Tibial nerve (tissue), 4 donors: Measurements from ENCODE around the gene ZSCAN2. TPM values are rescaled to one million over a fixed set of nuclear protein-coding genes. Genes with fewer than 3 reads are reported as not detected.

ENCODE experiments used
- DNase-seq, 2 donors: peaks; one replicate each; pipeline ENCODE4 v3.0.0-alpha.2; 2019; ENCODE audit warnings: low spot score in 2 of 2
- H3K27ac ChIP-seq, 4 donors: fragments of 200-600 bp; sonication (generic) in 3 of 4; one replicate each; pipeline ENCODE4 v1.5.1; 2017 to 2019; ENCODE audit warnings: mild to moderate bottlenecking in 1 of 4
- H3K27me3 ChIP-seq, 2 donors: fragments of 200-600 bp; sonication (generic) in 1 of 2; one replicate each; pipeline versions ENCODE4 v1.5.1 to v1.6.0; 2017 to 2019
- H3K36me3 ChIP-seq, 3 donors: fragments of 200-600 bp; sonication (generic); one replicate each; pipeline ENCODE4 v1.5.1; 2018 to 2019
- H3K4me1 ChIP-seq, 4 donors: fragments of 200-600 bp; sonication (generic) in 3 of 4; one replicate each; pipeline ENCODE4 v1.5.1; 2017 to 2019
- H3K4me3 ChIP-seq, 4 donors: fragments of 200-600 bp; sonication (generic) in 3 of 4; one replicate each; pipeline ENCODE4 v1.5.1; 2017 to 2019; ENCODE audit warnings: mild to moderate bottlenecking in 1 of 4, moderate library complexity in 1 of 4
- H3K9me3 ChIP-seq, 4 donors: fragments of 200-600 bp; sonication (generic) in 3 of 4; one replicate each; pipeline ENCODE4 v1.5.1; 2017 to 2019
- CTCF ChIP-seq, 5 experiments: fragments of 200-600 bp in 3 of 5; fragments of 450-650 bp in 2 of 5; sonication (generic) in 3 of 5; IDR thresholded peaks; one replicate each; pipeline ENCODE4 v1.5.1; 2016 to 2019; ENCODE audit warnings: antibody characterized with exemption in 5 of 5, mild to moderate bottlenecking in 3 of 5, moderate library complexity in 2 of 5
- EP300 ChIP-seq, 2 donors: sonication (generic); formaldehyde crosslinking; IDR thresholded peaks; one replicate each; pipeline ENCODE4 v1.6.1; 2017; ENCODE audit warnings: antibody characterized with exemption in 2 of 2, mild to moderate bottlenecking in 1 of 2
- POLR2A ChIP-seq, 2 donors: fragments of 450-650 bp; IDR thresholded peaks; one replicate each; pipeline ENCODE4 v1.6.1; 2017; ENCODE audit warnings: antibody characterized with exemption in 2 of 2, mild to moderate bottlenecking in 2 of 2, moderate library complexity in 2 of 2
- WGBS, 2 donors: methylation state at CpG; one replicate each; pipeline ENCODE4 v1.1.5; 2018; 5-methylcytosine and 5-hydroxymethylcytosine counted together
- total RNA-seq, 4 donors: library from RNA; depleted of rRNA; stranded (reverse); fragments of >200 nt; gene quantifications; one replicate each; pipeline ENCODE4 v1.1.0, GENCODE V29; 2016

Gene ZSCAN2
- total RNA-seq, 4 donors from 2014 or later: 4.1 to 7.2 (median 5.2) TPM

- Histone ChIP-seq H3K4me1 (peaks cover 0 to 9% (median 0%) of the 10 kb centered on the region in 4 donors), H3K9me3 (no peaks in the 10 kb centered on the region), H3K36me3 (no peaks in the 10 kb centered on the region), H3K27ac (no peak overlapping the region), H3K4me3 (no peak overlapping the region), H3K27me3 (no peaks in the 10 kb centered on the region)
- 53 to 68% methylated on average over 6 of the region's 6 CpGs for WGBS, 2 donors
- DNase-seq: no peak
- TF ChIP-seq CTCF (IDR thresholded peaks at IDR 0.05) (no peak), POLR2A (IDR thresholded peaks at IDR 0.05) (no peak), EP300 (IDR thresholded peaks at IDR 0.05) (no peak)
Observed at GRCh38 chr15:84586696-84587095, 14.1 kb upstream of the ZSCAN2 start.

- Histone ChIP-seq H3K36me3 (no peaks in the 10 kb centered on the region), H3K4me1 (peaks cover 0 to 9% (median 0%) of the 10 kb centered on the region in 4 donors), H3K4me3 (peak overlapping the region in 3 of 4 donors; percentile 16 to 44 (median 17)), H3K9me3 (no peaks in the 10 kb centered on the region), H3K27ac (peak overlapping the region in 1 of 4 donors; percentile 32), H3K27me3 (no peaks in the 10 kb centered on the region)
- 33 to 35% methylated on average over 23 of the region's 26 CpGs for WGBS, 2 donors
- TF ChIP-seq CTCF (IDR thresholded peaks at IDR 0.05) (peak; percentile 67 to 98 (median 96)), EP300 (IDR thresholded peaks at IDR 0.05) (no peak)
- DNase-seq: peak; percentile 49 to 68
Observed at GRCh38 chr15:84588053-84588874, 12.5 kb upstream of the ZSCAN2 start.

- Histone ChIP-seq H3K4me1 (peaks cover 0 to 9% (median 0%) of the 10 kb centered on the region in 4 donors), H3K4me3 (no peak overlapping the region), H3K27ac (no peak overlapping the region), H3K27me3 (no peaks in the 10 kb centered on the region), H3K36me3 (no peaks in the 10 kb centered on the region), H3K9me3 (no peaks in the 10 kb centered on the region)
- TF ChIP-seq CTCF (IDR thresholded peaks at IDR 0.05) (no peak), EP300 (IDR thresholded peaks at IDR 0.05) (no peak), POLR2A (IDR thresholded peaks at IDR 0.05) (no peak)
- WGBS, 2 donors: 64 to 66% methylated on average over 2 of the region's 2 CpGs
- no peak for DNase-seq
Observed at GRCh38 chr15:84590406-84590805, 10.4 kb upstream of the ZSCAN2 start.

- Histone ChIP-seq H3K27ac (no peak overlapping the region), H3K36me3 (no peaks in the 10 kb centered on the region), H3K4me3 (no peak overlapping the region), H3K27me3 (no peaks in the 10 kb centered on the region), H3K4me1 (peaks cover 0 to 9% (median 0%) of the 10 kb centered on the region in 4 donors), H3K9me3 (no peaks in the 10 kb centered on the region)
- WGBS, 2 donors: 94 to 100% methylated on average over 1 of the region's 1 CpG
- no peak for DNase-seq
- TF ChIP-seq CTCF (IDR thresholded peaks at IDR 0.05): no peak
- TF ChIP-seq EP300 (IDR thresholded peaks at IDR 0.05): no peak
- no peak for TF ChIP-seq POLR2A (IDR thresholded peaks at IDR 0.05)
Observed at GRCh38 chr15:84591815-84592214, 9.0 kb upstream of the ZSCAN2 start.

- H3K4me1 ChIP-seq: peaks cover 0 to 20% (median 13%) of the 10 kb centered on the region in 4 donors
- WGBS, 2 donors: 66 to 86% methylated on average over 3 of the region's 3 CpGs
- no peak overlapping the region for H3K27ac ChIP-seq
- H3K36me3 ChIP-seq: no peaks in the 10 kb centered on the region
- TF ChIP-seq POLR2A (IDR thresholded peaks at IDR 0.05): no peak
- TF ChIP-seq EP300 (IDR thresholded peaks at IDR 0.05): no peak
- H3K4me3 ChIP-seq: no peak overlapping the region
- no peaks in the 10 kb centered on the region for H3K27me3 ChIP-seq
- no peak for DNase-seq
- H3K9me3 ChIP-seq: no peaks in the 10 kb centered on the region
Observed at GRCh38 chr15:84594617-84595290, 6.1 kb upstream of the ZSCAN2 start.
